ENCODE data around the gene MITF.

DNA sequence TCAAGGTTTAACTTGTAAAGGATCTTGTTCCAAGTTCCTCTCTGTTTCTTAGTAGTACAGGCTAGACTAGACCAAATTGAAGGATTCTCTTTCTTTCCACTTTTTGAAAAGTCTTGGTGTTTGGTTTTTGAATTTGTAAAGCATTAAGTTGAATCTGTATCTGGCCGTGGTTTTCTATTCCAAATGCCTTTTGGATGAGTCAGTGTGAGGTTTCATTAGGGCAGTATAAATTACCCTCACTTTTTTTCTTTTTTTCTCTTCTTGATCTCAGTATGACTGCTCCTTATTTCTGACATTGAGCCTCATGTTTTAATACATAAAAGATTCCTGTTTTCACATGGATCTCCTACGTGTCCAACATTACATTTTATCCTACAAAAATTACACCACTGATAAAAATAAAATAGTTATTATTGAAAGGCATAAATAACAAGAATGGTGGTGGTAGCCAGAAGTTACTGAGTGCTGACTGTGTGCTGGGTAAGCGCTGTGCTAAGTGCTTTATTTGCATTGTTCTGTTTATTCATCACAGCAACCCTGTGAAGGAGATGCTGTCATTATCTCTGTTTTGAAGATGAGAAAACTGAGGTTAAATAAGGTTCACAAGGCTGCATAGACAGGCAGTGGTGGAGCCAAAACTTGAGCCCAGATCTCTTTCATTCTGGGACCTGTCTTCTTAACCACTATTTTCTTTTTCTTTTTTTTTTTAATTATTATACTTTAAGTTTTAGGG is 48.3 kb downstream of the MITF start:
- TF ChIP-seq, protein P1, sequence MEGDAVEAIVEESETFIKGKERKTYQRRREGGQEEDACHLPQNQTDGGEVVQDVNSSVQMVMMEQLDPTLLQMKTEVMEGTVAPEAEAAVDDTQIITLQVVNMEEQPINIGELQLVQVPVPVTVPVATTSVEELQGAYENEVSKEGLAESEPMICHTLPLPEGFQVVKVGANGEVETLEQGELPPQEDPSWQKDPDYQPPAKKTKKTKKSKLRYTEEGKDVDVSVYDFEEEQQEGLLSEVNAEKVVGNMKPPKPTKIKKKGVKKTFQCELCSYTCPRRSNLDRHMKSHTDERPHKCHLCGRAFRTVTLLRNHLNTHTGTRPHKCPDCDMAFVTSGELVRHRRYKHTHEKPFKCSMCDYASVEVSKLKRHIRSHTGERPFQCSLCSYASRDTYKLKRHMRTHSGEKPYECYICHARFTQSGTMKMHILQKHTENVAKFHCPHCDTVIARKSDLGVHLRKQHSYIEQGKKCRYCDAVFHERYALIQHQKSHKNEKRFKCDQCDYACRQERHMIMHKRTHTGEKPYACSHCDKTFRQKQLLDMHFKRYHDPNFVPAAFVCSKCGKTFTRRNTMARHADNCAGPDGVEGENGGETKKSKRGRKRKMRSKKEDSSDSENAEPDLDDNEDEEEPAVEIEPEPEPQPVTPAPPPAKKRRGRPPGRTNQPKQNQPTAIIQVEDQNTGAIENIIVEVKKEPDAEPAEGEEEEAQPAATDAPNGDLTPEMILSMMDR (IDR thresholded peaks at IDR 0.05) = no peak
- no peak for TF ChIP-seq EP300 (IDR thresholded peaks at IDR 0.05; ENCODE audit: low read depth)
- TF ChIP-seq POLR2AphosphoS5 (IDR thresholded peaks at IDR 0.05) = no peak
- TF ChIP-seq POLR2A (IDR thresholded peaks at IDR 0.05) = no peak
